Neural progenitor cell (in vitro differentiated cells): Measurements from ENCODE around the gene RCC2.

Experiments
- EZH2 ChIP-seq: fragments of 200-600 bp; sonication (generic); IDR thresholded peaks from 2 replicates; pipeline ENCODE4 v1.6.1; 2017; ENCODE audit warnings: antibody characterized with exemption, mild to moderate bottlenecking, moderate library complexity
- EZH2phosphoT487 ChIP-seq: fragments of 200-600 bp; sonication (generic); IDR thresholded peaks from 2 replicates; pipeline ENCODE4 v1.6.1; 2017; ENCODE audit warnings: antibody characterized with exemption
- TF ChIP-seq, protein P1 (sequence below): fragments of 200-600 bp; sonication (generic); IDR thresholded peaks from 2 replicates; pipeline ENCODE4 v1.5.1; 2017; ENCODE audit warnings: antibody characterized with exemption, mild to moderate bottlenecking

DNA sequence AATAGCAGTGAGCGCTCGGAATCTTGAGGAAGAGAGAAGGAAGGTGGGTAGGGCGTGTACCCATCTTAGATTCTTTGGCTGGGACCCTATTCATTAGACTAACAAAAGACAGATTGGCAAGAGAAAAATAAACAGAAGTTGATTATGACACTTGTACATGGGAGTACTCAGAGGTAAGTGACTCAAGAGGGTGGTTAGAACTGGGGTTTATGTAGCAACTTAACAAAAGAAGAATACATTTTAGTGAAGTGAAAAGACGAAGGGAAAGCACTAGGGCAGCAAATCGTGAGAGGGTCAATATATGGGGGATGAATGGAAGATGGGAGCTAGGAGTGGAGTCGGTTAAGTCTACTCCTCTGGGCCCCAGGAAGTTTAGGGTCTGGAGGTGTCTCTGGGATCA, 25.8 kb upstream of the RCC2 start:
- TF ChIP-seq, protein P1, sequence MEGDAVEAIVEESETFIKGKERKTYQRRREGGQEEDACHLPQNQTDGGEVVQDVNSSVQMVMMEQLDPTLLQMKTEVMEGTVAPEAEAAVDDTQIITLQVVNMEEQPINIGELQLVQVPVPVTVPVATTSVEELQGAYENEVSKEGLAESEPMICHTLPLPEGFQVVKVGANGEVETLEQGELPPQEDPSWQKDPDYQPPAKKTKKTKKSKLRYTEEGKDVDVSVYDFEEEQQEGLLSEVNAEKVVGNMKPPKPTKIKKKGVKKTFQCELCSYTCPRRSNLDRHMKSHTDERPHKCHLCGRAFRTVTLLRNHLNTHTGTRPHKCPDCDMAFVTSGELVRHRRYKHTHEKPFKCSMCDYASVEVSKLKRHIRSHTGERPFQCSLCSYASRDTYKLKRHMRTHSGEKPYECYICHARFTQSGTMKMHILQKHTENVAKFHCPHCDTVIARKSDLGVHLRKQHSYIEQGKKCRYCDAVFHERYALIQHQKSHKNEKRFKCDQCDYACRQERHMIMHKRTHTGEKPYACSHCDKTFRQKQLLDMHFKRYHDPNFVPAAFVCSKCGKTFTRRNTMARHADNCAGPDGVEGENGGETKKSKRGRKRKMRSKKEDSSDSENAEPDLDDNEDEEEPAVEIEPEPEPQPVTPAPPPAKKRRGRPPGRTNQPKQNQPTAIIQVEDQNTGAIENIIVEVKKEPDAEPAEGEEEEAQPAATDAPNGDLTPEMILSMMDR = no peak
- TF ChIP-seq EZH2 (no peak), EZH2phosphoT487 (no peak)
